ENCODE data around the gene CHN1.

Gene CHN1

DNA sequence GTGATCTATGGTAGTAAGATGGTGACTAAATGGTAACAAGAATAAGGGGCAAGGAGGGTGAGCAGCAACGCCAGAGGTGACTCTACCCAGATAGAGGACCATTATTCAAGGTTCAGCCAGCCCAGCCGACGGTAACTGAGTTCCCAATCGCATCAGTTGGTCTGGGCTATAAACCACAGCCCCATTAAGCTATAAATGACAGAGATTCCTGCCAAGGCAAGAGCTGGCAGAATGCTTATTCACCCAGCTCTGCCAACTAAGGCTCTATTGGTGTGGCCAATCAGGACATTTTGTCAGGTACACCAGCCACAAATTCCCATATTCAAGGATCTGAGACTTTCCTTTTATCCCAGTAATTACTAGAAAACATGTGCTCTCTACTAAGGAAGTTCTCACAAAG, 3.6 kb downstream of the CHN1 start:
- Mint-ChIP-seq H3K27me3 (ENCODE audit: low read depth) (peaks cover 14% of the 10 kb centered on the region), H3K9me3 (no peaks in the 10 kb centered on the region), H3K36me3 (ENCODE audit: low read depth) (no peaks in the 10 kb centered on the region), H3K4me3 (peak overlapping the region in 1 of 3 experiments; percentile 60), H3K4me1 (peaks cover 20% of the 10 kb centered on the region), H3K27ac (no peak overlapping the region)
- TF ChIP-seq CTCF (IDR thresholded peaks at IDR 0.05; ENCODE audit: unreplicated experiment in 3 of 3) = no peak

- H3K27me3 Mint-ChIP-seq (ENCODE audit: low read depth) = peaks cover 3% of the 10 kb centered on the region
- no peak overlapping the region for H3K4me3 Mint-ChIP-seq
- no peaks in the 10 kb centered on the region for H3K9me3 Mint-ChIP-seq
- no peaks in the 10 kb centered on the region for H3K36me3 Mint-ChIP-seq (ENCODE audit: low read depth)
- H3K4me1 Mint-ChIP-seq = peaks cover 19% of the 10 kb centered on the region
- TF ChIP-seq CTCF (IDR thresholded peaks at IDR 0.05; ENCODE audit: unreplicated experiment in 3 of 3) = no peak
- H3K27ac Mint-ChIP-seq = peak overlapping the region in 1 of 3 experiments; percentile 9
Measured at GRCh38 chr2:174997110-174997509, 8.1 kb downstream of the CHN1 start.

DNA sequence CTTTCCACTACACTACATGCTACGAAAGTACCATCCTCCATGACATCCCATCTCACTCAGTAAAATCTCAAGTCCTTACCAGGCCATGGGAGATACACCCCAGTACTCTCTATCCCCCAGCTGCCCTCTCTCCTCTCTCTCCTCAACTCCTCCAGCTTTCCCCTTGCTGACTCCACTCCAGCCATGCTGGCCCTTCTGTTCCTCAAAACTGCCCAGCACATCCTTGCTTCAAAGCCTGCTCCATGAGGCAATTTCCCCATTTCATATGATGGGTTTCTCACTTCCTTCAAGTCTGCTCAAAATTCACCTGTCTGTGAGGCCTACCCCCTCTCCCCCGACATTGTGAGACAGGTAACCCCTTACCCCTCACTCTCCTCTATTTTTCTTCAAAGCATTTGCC, 8.6 kb downstream of the CHN1 start:
- TF ChIP-seq CTCF (IDR thresholded peaks at IDR 0.05; ENCODE audit: unreplicated experiment in 3 of 3) = no peak
- Mint-ChIP-seq H3K9me3 (no peaks in the 10 kb centered on the region), H3K4me1 (peaks cover 23% of the 10 kb centered on the region), H3K36me3 (ENCODE audit: low read depth) (no peaks in the 10 kb centered on the region), H3K27ac (no peak overlapping the region), H3K4me3 (no peak overlapping the region), H3K27me3 (ENCODE audit: low read depth) (no peaks in the 10 kb centered on the region)

GRCh38 chr2:174994381-174994780, 10.8 kb downstream of the CHN1 start:
- no peak for TF ChIP-seq CTCF (IDR thresholded peaks at IDR 0.05; ENCODE audit: unreplicated experiment in 3 of 3)
- H3K27ac Mint-ChIP-seq = no peak overlapping the region
- no peaks in the 10 kb centered on the region for H3K9me3 Mint-ChIP-seq
- peaks cover 23% of the 10 kb centered on the region for H3K4me1 Mint-ChIP-seq
- H3K4me3 Mint-ChIP-seq = no peak overlapping the region
- H3K36me3 Mint-ChIP-seq (ENCODE audit: low read depth) = no peaks in the 10 kb centered on the region
- no peaks in the 10 kb centered on the region for H3K27me3 Mint-ChIP-seq (ENCODE audit: low read depth)

- Mint-ChIP-seq H3K4me1 (peaks cover 17% of the 10 kb centered on the region), H3K27ac (no peak overlapping the region), H3K4me3 (no peak overlapping the region), H3K9me3 (no peaks in the 10 kb centered on the region), H3K36me3 (ENCODE audit: low read depth) (no peaks in the 10 kb centered on the region), H3K27me3 (ENCODE audit: low read depth) (no peaks in the 10 kb centered on the region)
- TF ChIP-seq CTCF (IDR thresholded peaks at IDR 0.05; ENCODE audit: unreplicated experiment in 3 of 3) = no peak
Measured at GRCh38 chr2:174992886-174993285, 12.3 kb downstream of the CHN1 start.

DNA sequence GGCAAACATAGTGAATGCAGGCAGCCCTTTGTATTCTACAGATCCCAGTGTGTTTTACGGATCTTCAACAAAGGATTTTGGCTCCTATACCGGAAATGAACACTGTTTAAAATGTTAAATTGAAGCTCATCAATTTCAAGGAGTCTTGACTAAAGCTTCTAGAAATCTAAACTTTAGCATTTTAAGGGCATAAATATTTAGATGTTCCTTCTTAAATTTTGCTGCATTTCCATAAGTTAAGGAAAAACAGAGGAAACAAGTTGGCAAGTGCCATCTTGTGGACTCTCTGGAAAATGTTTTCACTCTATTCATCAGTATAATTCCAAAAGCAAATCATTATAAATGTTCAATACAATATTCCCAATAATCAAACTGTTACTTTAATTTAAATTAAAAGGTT, 19.6 kb downstream of the CHN1 start:
- TF ChIP-seq CTCF (IDR thresholded peaks at IDR 0.05; ENCODE audit: unreplicated experiment in 3 of 3) = peak; percentile 49 to 76 (median 60)
- Mint-ChIP-seq H3K27ac (no peak overlapping the region), H3K9me3 (no peaks in the 10 kb centered on the region), H3K36me3 (ENCODE audit: low read depth) (no peaks in the 10 kb centered on the region), H3K4me1 (peaks cover 9% of the 10 kb centered on the region), H3K4me3 (no peak overlapping the region), H3K27me3 (ENCODE audit: low read depth) (no peaks in the 10 kb centered on the region)
